Stimulated activated CD4-positive, alpha-beta T cell treated with anti-CD3 and anti-CD28 coated beads, Interleukin-4, amount 100 ng/mL, for 1 hour (primary cell): ENCODE measurements around the gene KCNJ11.

Source experiments
- DNase-seq: peaks from one replicate; pipeline ENCODE4 v3.0.0-alpha.2; 2020

The KCNJ11 gene

GRCh38 chr11:17408026-17408425, 19.6 kb upstream of the KCNJ11 start:
- DNase-seq = no peak

- DNase-seq = no peak
These were observed 19.1 kb upstream of the KCNJ11 start for GRCh38 chr11:17407575-17407974.

GRCh38 chr11:17406818-17407149, 18.3 kb upstream of the KCNJ11 start:
- DNase-seq = no peak

- DNase-seq = no peak
These were observed 17.8 kb upstream of the KCNJ11 start for GRCh38 chr11:17406082-17406817.

- DNase-seq = no peak
These were observed 17.0 kb upstream of the KCNJ11 start for GRCh38 chr11:17405232-17406005.

- no peak for DNase-seq
These were observed 15.7 kb upstream of the KCNJ11 start for GRCh38 chr11:17403980-17404759.

- DNase-seq = no peak
These were observed 14.0 kb upstream of the KCNJ11 start for GRCh38 chr11:17402486-17402885.

- DNase-seq = no peak
These were observed 13.4 kb upstream of the KCNJ11 start for GRCh38 chr11:17401841-17402240.

GRCh38 chr11:17401316-17401715, 12.9 kb upstream of the KCNJ11 start:
- DNase-seq = no peak

- no peak for DNase-seq
These were observed 11.8 kb upstream of the KCNJ11 start for GRCh38 chr11:17400048-17400775.

- DNase-seq = no peak
These were observed 10.8 kb upstream of the KCNJ11 start for GRCh38 chr11:17399236-17399635.

GRCh38 chr11:17397311-17398002, 9.0 kb upstream of the KCNJ11 start:
- no peak for DNase-seq

- DNase-seq = no peak
These were observed 8.3 kb upstream of the KCNJ11 start for GRCh38 chr11:17396598-17397310.

- no peak for DNase-seq
These were observed 7.5 kb upstream of the KCNJ11 start for GRCh38 chr11:17395978-17396377.

- DNase-seq = no peak
These were observed 7.1 kb upstream of the KCNJ11 start for GRCh38 chr11:17395554-17395961.

- no peak for DNase-seq
These were observed 6.4 kb upstream of the KCNJ11 start for GRCh38 chr11:17394743-17395390.

GRCh38 chr11:17393472-17393871, 5.0 kb upstream of the KCNJ11 start:
- no peak for DNase-seq

GRCh38 chr11:17392872-17393271, 4.4 kb upstream of the KCNJ11 start:
- DNase-seq = no peak

- no peak for DNase-seq
These were observed 3.3 kb upstream of the KCNJ11 start for GRCh38 chr11:17391493-17392355.
